ENCODE results near the gene PDK3. TPM values are rescaled to one million over a fixed set of nuclear protein-coding genes. Genes with fewer than 3 reads are reported as not detected.

Gene PDK3
- total and polyA plus RNA-seq, 2 experiments from 2014 or later = 5.8 to 7.0 TPM

DNA sequence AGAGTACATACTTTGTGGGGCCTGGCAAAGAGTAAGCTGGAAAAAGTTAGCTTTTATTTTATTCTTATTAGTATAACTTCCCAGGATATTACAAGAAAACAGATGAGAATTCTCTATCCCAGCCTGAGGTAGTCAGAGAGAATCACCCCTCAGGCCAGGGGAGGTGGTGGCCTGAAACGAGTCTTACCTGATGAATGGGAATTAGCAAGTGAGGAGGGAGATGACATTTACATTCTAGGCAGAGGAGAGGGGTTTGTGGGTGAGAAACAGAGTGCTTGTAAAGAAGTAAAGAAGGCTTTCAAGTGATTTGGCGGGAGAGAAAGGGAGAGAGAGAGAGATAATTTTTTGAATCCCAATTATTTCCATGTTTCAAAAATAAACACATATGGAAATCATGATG is 39.3 kb upstream of the PDK3 start:
- Histone ChIP-seq H3K4me1 (ENCODE audit: insufficient read depth) (0 out of 2 replicates have a peak, but pooled peaks cover 7% of the 10 kb centered on the region), H2AFZ (no peak overlapping the region), H3K79me2 (ENCODE audit: insufficient read depth) (no peaks in the 10 kb centered on the region), H3K4me2 (ENCODE audit: unreplicated experiment) (no peak overlapping the region), H3K36me3 (ENCODE audit: low read depth) (no peaks in the 10 kb centered on the region), H3K27me3 (replicated peaks; ENCODE audit: insufficient read depth) (no peaks in the 10 kb centered on the region), H4K20me1 (ENCODE audit: insufficient read depth) (no peaks in the 10 kb centered on the region), H3K9me2 (ENCODE audit: insufficient read depth) (no peaks in the 10 kb centered on the region), H3K9me3 (ENCODE audit: low read depth) (no peaks in the 10 kb centered on the region), H3F3A (ENCODE audit: insufficient read depth) (no peaks in the 10 kb centered on the region), H3K9ac (no peak overlapping the region), H3K27ac (no peak overlapping the region), H3K4me3 (no peak overlapping the region)
- DNase-seq = no peak
- 42 to 44% methylated on average over 2 of the region's 2 CpGs for WGBS, 2 experiments (ENCODE audit: low coverage in 1 of 2, low lambda C conversion rate in 2 of 2, missing lambda C conversion rate in 2 of 2)
- TF ChIP-seq EZH2phosphoT487 (IDR thresholded peaks at IDR 0.05; ENCODE audit: insufficient read depth, low read depth) = no peak
- no peak for TF ChIP-seq EZH2 (IDR thresholded peaks at IDR 0.05; ENCODE audit: insufficient read depth, poor library complexity, severe bottlenecking)
- in situ Hi-C loops (cut with MboI) = no loop called here

DNA sequence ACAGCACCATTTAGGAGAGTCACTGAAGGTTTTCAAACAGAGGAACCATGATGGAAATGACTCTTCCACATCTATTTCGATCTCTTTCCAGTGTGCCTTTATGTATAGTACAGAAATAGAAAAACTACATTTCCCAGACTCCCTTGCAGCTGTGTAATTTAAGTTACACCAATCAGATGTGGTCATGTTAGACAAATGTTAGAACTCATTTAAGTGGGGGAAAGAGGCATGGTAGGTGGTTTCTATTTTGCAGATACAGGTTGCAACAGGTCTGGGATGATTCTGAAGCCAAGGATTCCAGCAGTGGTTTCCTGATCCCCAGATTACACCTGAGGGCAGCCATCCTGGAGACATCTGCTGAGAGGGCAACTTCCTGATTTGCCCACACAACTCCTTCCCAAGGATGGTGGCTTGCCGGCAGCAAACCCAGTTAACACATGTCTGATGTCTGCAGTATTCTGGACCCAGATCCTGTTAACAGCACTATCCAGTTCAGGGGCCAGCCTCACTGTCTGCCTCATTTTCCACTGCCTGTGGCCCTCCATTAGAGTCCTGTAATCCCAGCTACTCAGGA is 38.7 kb upstream of the PDK3 start:
- Histone ChIP-seq H3K4me2 (ENCODE audit: unreplicated experiment) (no peak overlapping the region), H3K9ac (no peak overlapping the region), H3K36me3 (ENCODE audit: low read depth) (no peaks in the 10 kb centered on the region), H3K4me3 (no peak overlapping the region), H3F3A (ENCODE audit: insufficient read depth) (no peaks in the 10 kb centered on the region), H2AFZ (peak overlapping the region; percentile 41; the same call in 1 of the 2 replicates), H3K9me3 (ENCODE audit: low read depth) (no peaks in the 10 kb centered on the region), H3K4me1 (ENCODE audit: insufficient read depth) (0 out of 2 replicates have a peak, but pooled peaks cover 7% of the 10 kb centered on the region), H3K27ac (no peak overlapping the region), H3K27me3 (replicated peaks; ENCODE audit: insufficient read depth) (no peaks in the 10 kb centered on the region), H4K20me1 (ENCODE audit: insufficient read depth) (no peaks in the 10 kb centered on the region), H3K9me2 (ENCODE audit: insufficient read depth) (no peaks in the 10 kb centered on the region), H3K79me2 (ENCODE audit: insufficient read depth) (no peaks in the 10 kb centered on the region)
- WGBS, 2 experiments (ENCODE audit: low coverage in 1 of 2, low lambda C conversion rate in 2 of 2, missing lambda C conversion rate in 2 of 2) = 3 to 17% methylated on average over 2 of the region's 2 CpGs
- in situ Hi-C loops (cut with MboI) = no loop called here
- DNase-seq = peak; percentile 26
- TF ChIP-seq EZH2 (IDR thresholded peaks at IDR 0.05; ENCODE audit: insufficient read depth, poor library complexity, severe bottlenecking) = no peak
- no peak for TF ChIP-seq EZH2phosphoT487 (IDR thresholded peaks at IDR 0.05; ENCODE audit: insufficient read depth, low read depth)

DNA sequence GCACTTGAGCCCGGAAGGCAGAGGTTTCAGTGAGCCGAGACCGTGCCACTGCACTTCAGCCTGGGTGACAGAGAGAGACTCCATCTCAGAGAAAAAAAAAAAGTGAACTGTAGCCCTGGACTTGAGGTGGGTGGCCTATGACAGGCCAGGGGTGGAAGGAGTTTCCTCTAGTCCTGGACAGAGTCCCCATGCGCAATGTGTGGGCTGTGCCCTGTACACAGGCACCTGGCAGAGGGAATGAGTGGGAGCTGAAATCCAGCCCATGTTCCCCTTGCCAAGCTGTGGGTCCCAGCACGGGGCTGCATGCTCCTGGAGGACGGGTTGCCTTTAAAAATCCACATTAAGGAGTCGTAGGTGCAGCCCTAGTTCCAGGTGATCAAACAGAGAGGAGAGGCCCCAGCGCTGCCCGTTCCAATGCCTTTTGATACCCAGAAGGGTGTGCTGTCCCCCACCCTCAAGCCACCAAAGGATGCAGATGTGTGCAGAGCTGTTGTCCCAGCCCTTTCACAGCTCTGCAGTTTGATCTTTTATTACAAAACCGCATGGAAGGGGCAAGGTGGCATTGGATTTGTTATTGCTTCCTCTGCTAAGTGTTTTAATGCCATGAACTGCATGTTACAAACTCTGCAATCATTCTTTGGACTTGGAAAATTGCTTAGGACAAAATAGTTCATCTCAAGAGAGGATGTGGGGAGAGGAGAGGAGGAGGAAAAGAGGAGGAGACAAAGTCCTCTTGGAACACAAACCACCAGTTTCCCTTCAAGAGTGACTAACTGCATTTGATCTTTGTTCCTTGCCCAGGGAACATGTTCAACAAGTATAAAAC is 38.0 kb upstream of the PDK3 start:
- H3K4me1 ChIP-seq (ENCODE audit: insufficient read depth) = 0 out of 2 replicates have a peak, but pooled peaks cover 7% of the 10 kb centered on the region
- 50 to 66% methylated on average over 4 to 8 of the region's 10 CpGs for WGBS, 2 experiments (ENCODE audit: low coverage in 1 of 2, low lambda C conversion rate in 2 of 2, missing lambda C conversion rate in 2 of 2)
- in situ Hi-C loops (cut with MboI) = no loop called here
- H4K20me1 ChIP-seq (ENCODE audit: insufficient read depth) = no peaks in the 10 kb centered on the region
- no peaks in the 10 kb centered on the region for H3F3A ChIP-seq (ENCODE audit: insufficient read depth)
- H3K27ac ChIP-seq = no peak overlapping the region
- no peaks in the 10 kb centered on the region for H3K27me3 ChIP-seq (replicated peaks; ENCODE audit: insufficient read depth)
- H3K9me2 ChIP-seq (ENCODE audit: insufficient read depth) = no peaks in the 10 kb centered on the region
- no peak for DNase-seq
- no peak overlapping the region for H3K4me3 ChIP-seq
- H3K79me2 ChIP-seq (ENCODE audit: insufficient read depth) = no peaks in the 10 kb centered on the region
- no peaks in the 10 kb centered on the region for H3K36me3 ChIP-seq (ENCODE audit: low read depth)
- TF ChIP-seq EZH2 (IDR thresholded peaks at IDR 0.05; ENCODE audit: insufficient read depth, poor library complexity, severe bottlenecking) (no peak), EZH2phosphoT487 (IDR thresholded peaks at IDR 0.05; ENCODE audit: insufficient read depth, low read depth) (no peak)
- 0 out of 2 replicates have a peak overlapping the region, but pooled peaks have one; percentile 41 for H2AFZ ChIP-seq
- no peaks in the 10 kb centered on the region for H3K9me3 ChIP-seq (ENCODE audit: low read depth)
- no peak overlapping the region for H3K4me2 ChIP-seq (ENCODE audit: unreplicated experiment)
- no peak overlapping the region for H3K9ac ChIP-seq

GRCh38 chrX:24427747-24428019 is 37.4 kb upstream of the PDK3 start:
- Histone ChIP-seq H3F3A (ENCODE audit: insufficient read depth) (no peaks in the 10 kb centered on the region), H3K36me3 (ENCODE audit: low read depth) (no peaks in the 10 kb centered on the region), H3K4me2 (ENCODE audit: unreplicated experiment) (no peak overlapping the region), H3K27me3 (replicated peaks; ENCODE audit: insufficient read depth) (no peaks in the 10 kb centered on the region), H3K4me1 (ENCODE audit: insufficient read depth) (0 out of 2 replicates have a peak, but pooled peaks cover 7% of the 10 kb centered on the region), H4K20me1 (ENCODE audit: insufficient read depth) (no peaks in the 10 kb centered on the region), H3K9ac (no peak overlapping the region), H2AFZ (no peak overlapping the region), H3K4me3 (no peak overlapping the region), H3K27ac (no peak overlapping the region), H3K9me3 (ENCODE audit: low read depth) (no peaks in the 10 kb centered on the region), H3K9me2 (ENCODE audit: insufficient read depth) (no peaks in the 10 kb centered on the region), H3K79me2 (ENCODE audit: insufficient read depth) (no peaks in the 10 kb centered on the region)
- WGBS, 2 experiments (ENCODE audit: low coverage in 1 of 2, low lambda C conversion rate in 2 of 2, missing lambda C conversion rate in 2 of 2) = 17 to 20% methylated on average over 1 of the region's 1 CpG
- DNase-seq = no peak
- in situ Hi-C loops (cut with MboI) = no loop called here
- TF ChIP-seq EZH2 (IDR thresholded peaks at IDR 0.05; ENCODE audit: insufficient read depth, poor library complexity, severe bottlenecking) (no peak), EZH2phosphoT487 (IDR thresholded peaks at IDR 0.05; ENCODE audit: insufficient read depth, low read depth) (no peak)

Data from GM23248 (cell line).